H9 (cell line): Measurements from ENCODE around the gene GSE1. TPM values are rescaled to one million over a fixed set of nuclear protein-coding genes. Genes with fewer than 3 reads are reported as not detected.

Source experiments
- DNase-seq: peaks from one replicate; pipeline ENCODE4 v3.0.0-alpha.2; 2017
- H2AFZ ChIP-seq: one replicate; pipeline ENCODE4 v1.6.1; 2013; ENCODE audit warnings: mild to moderate bottlenecking, low read length, control low read depth, moderate library complexity
- H2AK5ac ChIP-seq: 2 replicates; pipeline ENCODE4 v1.6.1; 2013; ENCODE audit warnings: low read length, control low read depth, mixed read lengths; ENCODE audit not compliant: insufficient read length
- H2BK120ac ChIP-seq: one replicate; pipeline ENCODE4 v1.6.1; 2013; ENCODE audit warnings: low read depth, mild to moderate bottlenecking, low read length, control low read depth, inconsistent platforms; ENCODE audit not compliant: poor library complexity, severe bottlenecking
- H2BK12ac ChIP-seq: 2 replicates; pipeline ENCODE4 v1.6.1; 2013; ENCODE audit warnings: low read length, control low read depth, mixed read lengths, low read depth; ENCODE audit not compliant: insufficient read length
- H2BK15ac ChIP-seq: 2 replicates; pipeline ENCODE4 v1.6.1; 2013; ENCODE audit warnings: low read depth, low read length, control low read depth
- H2BK20ac ChIP-seq: one replicate; pipeline ENCODE4 v1.6.1; 2013; ENCODE audit warnings: low read depth, mild to moderate bottlenecking, low read length, control low read depth, inconsistent platforms; ENCODE audit not compliant: poor library complexity, severe bottlenecking
- H2BK5ac ChIP-seq: 2 replicates; pipeline ENCODE4 v1.6.1; 2013; ENCODE audit warnings: low read length, control low read depth, mixed read lengths; ENCODE audit not compliant: insufficient read length
- H3K14ac ChIP-seq: 2 replicates; pipeline ENCODE4 v1.6.1; 2013; ENCODE audit warnings: low read length, control low read depth; ENCODE audit not compliant: insufficient read depth
- H3K18ac ChIP-seq: 2 replicates; pipeline ENCODE4 v1.6.1; 2013; ENCODE audit warnings: low read depth, mild to moderate bottlenecking, mixed read lengths, low read length, control low read depth; ENCODE audit not compliant: insufficient read length
- H3K23ac ChIP-seq: 2 replicates; pipeline ENCODE4 v1.6.1; 2013; ENCODE audit warnings: low read length, control low read depth, mixed read lengths, low read depth; ENCODE audit not compliant: insufficient read length
- H3K23me2 ChIP-seq: 2 replicates; pipeline ENCODE4 v1.6.1; 2013; ENCODE audit warnings: low read depth, mild to moderate bottlenecking, mixed read lengths, low read length, control low read depth; ENCODE audit not compliant: insufficient read length, poor library complexity, severe bottlenecking
- H3K27ac ChIP-seq: 2 replicates; pipeline ENCODE4 v1.5.1; 2013; ENCODE audit warnings: low read length, control low read depth, mixed read lengths, low read depth; ENCODE audit not compliant: insufficient read length
- H3K27me3 ChIP-seq: 2 replicates; pipeline ENCODE4 v1.6.1; 2013; ENCODE audit warnings: low read length, control low read depth, inconsistent platforms; ENCODE audit not compliant: insufficient read depth
- H3K4ac ChIP-seq: 2 replicates; pipeline ENCODE4 v1.6.1; 2013; ENCODE audit warnings: low read depth, mild to moderate bottlenecking, control low read depth, inconsistent platforms, low read length, moderate library complexity
- H3K4me1 ChIP-seq: 2 replicates; pipeline ENCODE4 v1.6.1; 2013; ENCODE audit warnings: low read length, control low read depth, inconsistent platforms; ENCODE audit not compliant: insufficient read depth
- H3K4me2 ChIP-seq: 2 replicates; pipeline ENCODE4 v1.6.1; 2013; ENCODE audit warnings: low read length, control low read depth, mixed read lengths; ENCODE audit not compliant: insufficient read length, insufficient read depth
- H3K56ac ChIP-seq: 2 replicates; pipeline ENCODE4 v1.6.1; 2013; ENCODE audit warnings: low read depth, mild to moderate bottlenecking, mixed read lengths, low read length, control low read depth; ENCODE audit not compliant: insufficient read length
- H3K79me1 ChIP-seq: 2 replicates; pipeline ENCODE4 v1.6.1; 2013; ENCODE audit warnings: low read depth, mild to moderate bottlenecking, moderate library complexity, low read length, control low read depth, inconsistent platforms; ENCODE audit not compliant: insufficient read depth, poor library complexity, severe bottlenecking
- H3K79me2 ChIP-seq: 2 replicates; pipeline ENCODE4 v1.6.1; 2013; ENCODE audit warnings: low read length, control low read depth, inconsistent platforms; ENCODE audit not compliant: insufficient read depth
- H3K9ac ChIP-seq: 2 replicates; pipeline ENCODE4 v1.6.1; 2013; ENCODE audit warnings: low read length, control low read depth, mixed read lengths; ENCODE audit not compliant: insufficient read length; ENCODE audit errors: extremely low read depth
- H3K9me3 ChIP-seq: one replicate; pipeline ENCODE4 v1.6.1; 2013; ENCODE audit warnings: low read depth, low read length, inconsistent platforms; ENCODE audit not compliant: control insufficient read depth
- H3T11ph ChIP-seq: one replicate; pipeline ENCODE4 v1.6.1; 2013; ENCODE audit warnings: mild to moderate bottlenecking, low read length, control low read depth, inconsistent platforms
- H4K20me1 ChIP-seq: one replicate; pipeline ENCODE4 v1.6.1; 2013; ENCODE audit not compliant: control insufficient read depth, insufficient read length, insufficient read depth
- H4K5ac ChIP-seq: 2 replicates; pipeline ENCODE4 v1.6.1; 2013; ENCODE audit warnings: low read depth, mild to moderate bottlenecking, mixed read lengths, low read length, control low read depth; ENCODE audit not compliant: insufficient read length
- H4K8ac ChIP-seq: replicated peaks from 2 replicates; pipeline ENCODE4 v1.6.1; 2013; ENCODE audit warnings: low read length, control low read depth, mixed read lengths, low read depth; ENCODE audit not compliant: insufficient read length
- H4K91ac ChIP-seq: 2 replicates; pipeline ENCODE4 v1.6.1; 2013; ENCODE audit warnings: low read depth, mild to moderate bottlenecking, moderate library complexity, mixed read lengths, low read length, control low read depth; ENCODE audit not compliant: insufficient read length
- H3K27ac Mint-ChIP-seq, 3 experiments: 2 replicates in 2 of 3; 3 replicates in 1 of 3; pipeline ENCODE4 v1.8.0; 2020 to 2021; ENCODE audit warnings: mixed read lengths in 3 of 3, mild to moderate bottlenecking in 1 of 3, moderate library complexity in 1 of 3
- H3K27me3 Mint-ChIP-seq: 2 replicates; pipeline ENCODE4 v1.8.0; 2021; ENCODE audit warnings: low read depth, mild to moderate bottlenecking, moderate library complexity, mixed read lengths
- H3K36me3 Mint-ChIP-seq, 3 experiments: 2 replicates in 2 of 3; 3 replicates in 1 of 3; pipeline ENCODE4 v1.8.0; 2020 to 2021; ENCODE audit warnings: low read depth in 3 of 3, mixed read lengths in 3 of 3; ENCODE audit not compliant: insufficient read depth in 1 of 3
- H3K4me1 Mint-ChIP-seq, 2 experiments: 2 replicates each; pipeline ENCODE4 v1.8.0; 2020; ENCODE audit warnings: mixed read lengths in 2 of 2
- H3K4me3 Mint-ChIP-seq, 2 experiments: 2 replicates in 1 of 2; 3 replicates in 1 of 2; pipeline ENCODE4 v1.8.0; 2020 to 2021; ENCODE audit warnings: mild to moderate bottlenecking in 2 of 2, mixed read lengths in 2 of 2, moderate library complexity in 1 of 2
- H3K9me3 Mint-ChIP-seq, 2 experiments: 2 replicates in 1 of 2; 3 replicates in 1 of 2; pipeline ENCODE4 v1.8.0; 2020; ENCODE audit warnings: mild to moderate bottlenecking in 2 of 2, mixed read lengths in 2 of 2, moderate library complexity in 1 of 2
- WGBS: extraction: QIAGEN DNeasy Blood & Tissue Kit; methylation state at CpG from one replicate; pipeline ENCODE4 v1.1.7; 2013; ENCODE audit warnings: missing lambda C conversion rate, low lambda C conversion rate, mixed read lengths; ENCODE audit not compliant: insufficient read length; ENCODE audit errors: extremely low coverage; 5-methylcytosine and 5-hydroxymethylcytosine counted together
- total RNA-seq: library from RNA; stranded (reverse); gene quantifications from 2 replicates; pipeline ENCODE4 v1.2.1, GENCODE V29; 2021
- TF ChIP-seq, protein P1 (sequence below): fragments of 200-600 bp; sonication (generic); conservative IDR thresholded peaks from 3 replicates; pipeline ENCODE4 v1.8.0; 2021; ENCODE audit warnings: antibody characterized with exemption, mild to moderate bottlenecking

GSE1 gene
- total RNA-seq, 1 experiment from 2014 or later, result 125 TPM

GRCh38 chr16:85678016-85678415 lies 64.9 kb downstream of the GSE1 start:
- Histone ChIP-seq H4K8ac (no peak overlapping the region), H2BK120ac (no peak overlapping the region), H2AK5ac (no peak overlapping the region), H4K20me1 (no peaks in the 10 kb centered on the region), H2AFZ (no peak overlapping the region), H3K27me3 (no peaks in the 10 kb centered on the region), H3K4me2 (no peak overlapping the region), H3K79me2 (no peaks in the 10 kb centered on the region), H2BK20ac (no peak overlapping the region), H3K9me3 (no peaks in the 10 kb centered on the region), H3K27ac (no peak overlapping the region), H3K14ac (no peak overlapping the region), H4K91ac (no peak overlapping the region), H3K23me2 (no peaks in the 10 kb centered on the region), H3K23ac (no peak overlapping the region), H2BK5ac (no peak overlapping the region), H3T11ph (no peak overlapping the region), H3K56ac (no peak overlapping the region), H2BK12ac (no peak overlapping the region), H3K79me1 (no peaks in the 10 kb centered on the region), H3K18ac (no peak overlapping the region), H4K5ac (no peak overlapping the region), H3K4me1 (no peaks in the 10 kb centered on the region), H3K9ac (no peak overlapping the region), H2BK15ac (no peak overlapping the region), H3K4ac (no peak overlapping the region)
- TF ChIP-seq, protein P1, sequence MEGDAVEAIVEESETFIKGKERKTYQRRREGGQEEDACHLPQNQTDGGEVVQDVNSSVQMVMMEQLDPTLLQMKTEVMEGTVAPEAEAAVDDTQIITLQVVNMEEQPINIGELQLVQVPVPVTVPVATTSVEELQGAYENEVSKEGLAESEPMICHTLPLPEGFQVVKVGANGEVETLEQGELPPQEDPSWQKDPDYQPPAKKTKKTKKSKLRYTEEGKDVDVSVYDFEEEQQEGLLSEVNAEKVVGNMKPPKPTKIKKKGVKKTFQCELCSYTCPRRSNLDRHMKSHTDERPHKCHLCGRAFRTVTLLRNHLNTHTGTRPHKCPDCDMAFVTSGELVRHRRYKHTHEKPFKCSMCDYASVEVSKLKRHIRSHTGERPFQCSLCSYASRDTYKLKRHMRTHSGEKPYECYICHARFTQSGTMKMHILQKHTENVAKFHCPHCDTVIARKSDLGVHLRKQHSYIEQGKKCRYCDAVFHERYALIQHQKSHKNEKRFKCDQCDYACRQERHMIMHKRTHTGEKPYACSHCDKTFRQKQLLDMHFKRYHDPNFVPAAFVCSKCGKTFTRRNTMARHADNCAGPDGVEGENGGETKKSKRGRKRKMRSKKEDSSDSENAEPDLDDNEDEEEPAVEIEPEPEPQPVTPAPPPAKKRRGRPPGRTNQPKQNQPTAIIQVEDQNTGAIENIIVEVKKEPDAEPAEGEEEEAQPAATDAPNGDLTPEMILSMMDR, result no peak
- H3K4me3 Mint-ChIP-seq, result no peak overlapping the region
- DNase-seq, result no peak
- no CpG with 5 or more reads among the region's 8 CpGs for WGBS
- peak overlapping the region in 2 of 3 experiments; percentile 34 to 54; a peak in 2 of 7 replicates for H3K27ac Mint-ChIP-seq
- no peaks in the 10 kb centered on the region for H3K4me1 Mint-ChIP-seq
- H3K9me3 Mint-ChIP-seq, result no peaks in the 10 kb centered on the region
- no peaks in the 10 kb centered on the region; the same call in 1 of the 2 replicates for H3K27me3 Mint-ChIP-seq
- peaks cover 25 to 88% (median 68%) of the 10 kb centered on the region in 3 experiments; a peak in 6 of 7 replicates for H3K36me3 Mint-ChIP-seq
